ENCODE measurements around the gene ATP8B4.

DNA sequence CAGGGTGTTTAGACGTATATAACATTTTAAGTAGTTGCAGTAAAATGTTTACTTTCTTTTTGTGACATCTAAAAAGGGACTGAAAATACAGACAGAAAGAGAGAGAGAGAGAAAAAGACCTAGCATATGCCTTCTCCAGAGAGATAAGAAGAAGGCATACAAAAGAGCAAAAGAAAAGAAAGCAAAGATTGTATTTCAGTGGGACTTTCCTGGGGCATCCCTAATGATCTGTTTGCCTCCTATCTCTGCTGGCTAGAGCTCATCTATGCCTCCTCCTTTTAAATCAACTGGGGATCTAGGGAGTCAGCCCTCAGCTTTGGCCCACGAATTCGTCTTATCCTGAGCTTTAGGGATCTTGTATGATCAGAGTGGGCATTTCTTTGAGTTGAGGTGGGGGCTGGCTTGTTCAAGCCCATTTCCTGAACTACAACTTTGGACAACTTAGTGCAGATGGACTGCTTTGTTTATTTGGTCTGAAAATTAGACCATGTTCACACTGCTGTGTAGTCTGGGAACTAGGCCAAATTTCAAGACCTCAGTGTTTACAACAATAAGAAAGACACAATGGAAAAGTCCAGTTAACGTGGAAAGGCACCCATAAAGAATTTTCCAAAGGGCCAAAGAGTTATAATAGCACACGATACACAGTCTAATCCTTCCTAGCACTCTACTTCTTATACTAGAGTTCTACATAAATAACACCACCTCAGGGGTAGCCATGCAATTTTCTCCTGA lies 61.0 kb downstream of the ATP8B4 start:
- TF ChIP-seq, protein P1, sequence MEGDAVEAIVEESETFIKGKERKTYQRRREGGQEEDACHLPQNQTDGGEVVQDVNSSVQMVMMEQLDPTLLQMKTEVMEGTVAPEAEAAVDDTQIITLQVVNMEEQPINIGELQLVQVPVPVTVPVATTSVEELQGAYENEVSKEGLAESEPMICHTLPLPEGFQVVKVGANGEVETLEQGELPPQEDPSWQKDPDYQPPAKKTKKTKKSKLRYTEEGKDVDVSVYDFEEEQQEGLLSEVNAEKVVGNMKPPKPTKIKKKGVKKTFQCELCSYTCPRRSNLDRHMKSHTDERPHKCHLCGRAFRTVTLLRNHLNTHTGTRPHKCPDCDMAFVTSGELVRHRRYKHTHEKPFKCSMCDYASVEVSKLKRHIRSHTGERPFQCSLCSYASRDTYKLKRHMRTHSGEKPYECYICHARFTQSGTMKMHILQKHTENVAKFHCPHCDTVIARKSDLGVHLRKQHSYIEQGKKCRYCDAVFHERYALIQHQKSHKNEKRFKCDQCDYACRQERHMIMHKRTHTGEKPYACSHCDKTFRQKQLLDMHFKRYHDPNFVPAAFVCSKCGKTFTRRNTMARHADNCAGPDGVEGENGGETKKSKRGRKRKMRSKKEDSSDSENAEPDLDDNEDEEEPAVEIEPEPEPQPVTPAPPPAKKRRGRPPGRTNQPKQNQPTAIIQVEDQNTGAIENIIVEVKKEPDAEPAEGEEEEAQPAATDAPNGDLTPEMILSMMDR (IDR thresholded peaks at IDR 0.05 in 8 of 11, conservative IDR thresholded peaks at IDR 0.05 in 3 of 11): no peak
- no peak for TF ChIP-seq POLR2A (IDR thresholded peaks at IDR 0.05)
- TF ChIP-seq POLR2AphosphoS5 (IDR thresholded peaks at IDR 0.05): no peak

Data from spleen (tissue), 7 donors.